ENCODE data around the gene HABP4.

Gene HABP4

DNA sequence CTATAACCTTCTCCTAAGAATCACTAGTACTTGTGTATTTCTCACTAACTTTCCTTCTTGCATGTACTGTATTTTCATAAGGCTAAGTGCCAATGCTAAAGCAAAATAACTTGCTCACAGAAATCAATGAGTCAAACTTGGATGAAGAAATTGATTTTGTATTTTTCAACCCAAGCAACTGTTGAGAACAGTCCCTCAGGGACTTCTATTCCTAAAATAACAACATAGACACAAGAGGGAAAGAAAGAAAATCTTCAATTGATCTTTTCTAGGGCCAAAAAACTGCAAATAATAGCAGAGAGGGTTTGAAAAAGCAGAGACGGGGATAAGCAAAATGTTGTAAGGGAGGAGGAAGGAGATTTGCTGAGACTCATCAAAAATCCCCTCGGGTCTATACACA, 69.8 kb downstream of the HABP4 start:
- no peak for TF ChIP-seq EZH2 (IDR thresholded peaks at IDR 0.05; ENCODE audit: borderline replicate concordance, low read length)
- TF ChIP-seq, protein P1, sequence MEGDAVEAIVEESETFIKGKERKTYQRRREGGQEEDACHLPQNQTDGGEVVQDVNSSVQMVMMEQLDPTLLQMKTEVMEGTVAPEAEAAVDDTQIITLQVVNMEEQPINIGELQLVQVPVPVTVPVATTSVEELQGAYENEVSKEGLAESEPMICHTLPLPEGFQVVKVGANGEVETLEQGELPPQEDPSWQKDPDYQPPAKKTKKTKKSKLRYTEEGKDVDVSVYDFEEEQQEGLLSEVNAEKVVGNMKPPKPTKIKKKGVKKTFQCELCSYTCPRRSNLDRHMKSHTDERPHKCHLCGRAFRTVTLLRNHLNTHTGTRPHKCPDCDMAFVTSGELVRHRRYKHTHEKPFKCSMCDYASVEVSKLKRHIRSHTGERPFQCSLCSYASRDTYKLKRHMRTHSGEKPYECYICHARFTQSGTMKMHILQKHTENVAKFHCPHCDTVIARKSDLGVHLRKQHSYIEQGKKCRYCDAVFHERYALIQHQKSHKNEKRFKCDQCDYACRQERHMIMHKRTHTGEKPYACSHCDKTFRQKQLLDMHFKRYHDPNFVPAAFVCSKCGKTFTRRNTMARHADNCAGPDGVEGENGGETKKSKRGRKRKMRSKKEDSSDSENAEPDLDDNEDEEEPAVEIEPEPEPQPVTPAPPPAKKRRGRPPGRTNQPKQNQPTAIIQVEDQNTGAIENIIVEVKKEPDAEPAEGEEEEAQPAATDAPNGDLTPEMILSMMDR (IDR thresholded peaks at IDR 0.05; ENCODE audit: low read length): no peak
- no peaks in the 10 kb centered on the region for H3K27me3 ChIP-seq (ENCODE audit: insufficient read depth, low read length)
- no peaks in the 10 kb centered on the region for H4K20me1 ChIP-seq (ENCODE audit: insufficient read depth, low read length)
- no peaks in the 10 kb centered on the region for H3K36me3 ChIP-seq (ENCODE audit: insufficient read depth, low read length)
- no peaks in the 10 kb centered on the region for H3K79me2 ChIP-seq (ENCODE audit: insufficient read depth, low read length)
- no peak overlapping the region for H2AFZ ChIP-seq (ENCODE audit: low read length)
- no peak overlapping the region for H3K4me2 ChIP-seq (ENCODE audit: low read length)
- H3K9ac ChIP-seq (ENCODE audit: low read length): no peak overlapping the region
- H3F3A ChIP-seq (ENCODE audit: insufficient read depth, low read length): no peaks in the 10 kb centered on the region
- no peaks in the 10 kb centered on the region for H3K9me3 ChIP-seq (ENCODE audit: low read length)
- no peak overlapping the region for H3K4me3 ChIP-seq (ENCODE audit: low read depth, low read length, poor library complexity, severe bottlenecking)
- no peaks in the 10 kb centered on the region for H3K4me1 ChIP-seq (ENCODE audit: insufficient read depth, low read length, severe bottlenecking)
- no peak overlapping the region for H3K27ac ChIP-seq (ENCODE audit: low read depth, low read length, poor library complexity, severe bottlenecking)
- no peaks in the 10 kb centered on the region for H3K9me2 ChIP-seq (ENCODE audit: low read depth, low read length)

DNA sequence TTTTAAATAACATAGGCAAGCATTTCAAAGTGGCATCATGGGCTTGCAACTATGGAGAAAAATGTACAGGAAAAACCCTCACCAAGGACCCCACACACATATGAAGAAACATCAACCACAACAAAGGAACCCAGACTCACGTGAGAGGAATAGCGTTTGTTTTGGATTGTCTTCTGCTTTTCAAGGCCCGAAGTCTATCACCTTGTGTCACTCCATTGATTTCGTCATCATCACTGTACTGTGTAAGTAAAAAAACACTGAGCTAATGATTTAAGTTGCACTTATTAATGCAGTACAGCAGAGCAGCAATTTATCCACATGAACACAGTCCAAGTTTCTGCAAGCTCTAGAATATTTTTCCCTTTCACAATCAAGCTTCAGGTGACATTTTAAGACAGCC, 72.4 kb downstream of the HABP4 start:
- H3K79me2 ChIP-seq (ENCODE audit: insufficient read depth, low read length): no peaks in the 10 kb centered on the region
- H2AFZ ChIP-seq (ENCODE audit: low read length): no peak overlapping the region
- H3K4me2 ChIP-seq (ENCODE audit: low read length): no peak overlapping the region
- H4K20me1 ChIP-seq (ENCODE audit: insufficient read depth, low read length): no peaks in the 10 kb centered on the region
- H3F3A ChIP-seq (ENCODE audit: insufficient read depth, low read length): no peaks in the 10 kb centered on the region
- H3K27ac ChIP-seq (ENCODE audit: low read depth, low read length, poor library complexity, severe bottlenecking): no peak overlapping the region
- H3K36me3 ChIP-seq (ENCODE audit: insufficient read depth, low read length): no peaks in the 10 kb centered on the region
- no peaks in the 10 kb centered on the region for H3K27me3 ChIP-seq (ENCODE audit: insufficient read depth, low read length)
- no peak overlapping the region for H3K9ac ChIP-seq (ENCODE audit: low read length)
- no peaks in the 10 kb centered on the region for H3K9me2 ChIP-seq (ENCODE audit: low read depth, low read length)
- no peak overlapping the region for H3K4me3 ChIP-seq (ENCODE audit: low read depth, low read length, poor library complexity, severe bottlenecking)
- TF ChIP-seq EZH2 (IDR thresholded peaks at IDR 0.05; ENCODE audit: borderline replicate concordance, low read length): no peak
- TF ChIP-seq, protein P1 (IDR thresholded peaks at IDR 0.05; ENCODE audit: low read length): no peak
- H3K4me1 ChIP-seq (ENCODE audit: insufficient read depth, low read length, severe bottlenecking): no peaks in the 10 kb centered on the region
- H3K9me3 ChIP-seq (ENCODE audit: low read length): no peaks in the 10 kb centered on the region

DNA sequence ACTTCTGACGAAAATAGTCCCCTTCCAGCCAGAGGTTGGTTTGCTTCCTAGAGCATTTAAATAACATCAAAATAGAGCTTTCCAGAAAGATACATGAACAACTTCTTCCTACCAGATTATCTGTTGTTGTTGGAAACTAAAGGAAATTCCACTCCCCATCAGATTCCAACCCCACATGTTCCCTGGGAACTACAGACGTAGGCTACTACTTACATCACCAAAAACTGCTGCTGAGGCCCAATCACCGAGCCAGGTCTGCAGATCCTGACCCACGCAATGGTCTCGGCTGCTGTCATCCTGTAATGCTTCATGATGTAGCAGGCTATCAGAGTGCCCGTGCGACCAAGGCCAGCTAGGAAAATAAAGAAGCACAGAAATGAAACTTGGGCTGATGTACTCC, 73.4 kb downstream of the HABP4 start:
- TF ChIP-seq, protein P1 (IDR thresholded peaks at IDR 0.05; ENCODE audit: low read length): no peak
- no peak for TF ChIP-seq EZH2 (IDR thresholded peaks at IDR 0.05; ENCODE audit: borderline replicate concordance, low read length)
- no peaks in the 10 kb centered on the region for H3K9me3 ChIP-seq (ENCODE audit: low read length)
- H3K4me2 ChIP-seq (ENCODE audit: low read length): no peak overlapping the region
- H3K79me2 ChIP-seq (ENCODE audit: insufficient read depth, low read length): no peaks in the 10 kb centered on the region
- no peaks in the 10 kb centered on the region for H3K4me1 ChIP-seq (ENCODE audit: insufficient read depth, low read length, severe bottlenecking)
- H3K9ac ChIP-seq (ENCODE audit: low read length): no peak overlapping the region
- H3F3A ChIP-seq (ENCODE audit: insufficient read depth, low read length): no peaks in the 10 kb centered on the region
- H3K4me3 ChIP-seq (ENCODE audit: low read depth, low read length, poor library complexity, severe bottlenecking): no peak overlapping the region
- no peaks in the 10 kb centered on the region for H3K36me3 ChIP-seq (ENCODE audit: insufficient read depth, low read length)
- H2AFZ ChIP-seq (ENCODE audit: low read length): no peak overlapping the region
- no peaks in the 10 kb centered on the region for H3K27me3 ChIP-seq (ENCODE audit: insufficient read depth, low read length)
- H3K9me2 ChIP-seq (ENCODE audit: low read depth, low read length): no peaks in the 10 kb centered on the region
- no peaks in the 10 kb centered on the region for H4K20me1 ChIP-seq (ENCODE audit: insufficient read depth, low read length)
- H3K27ac ChIP-seq (ENCODE audit: low read depth, low read length, poor library complexity, severe bottlenecking): no peak overlapping the region
